22Rv1 (cell line): ENCODE measurements around the gene ZNF169.
"Not testable (repeated sequence)": the region's sequence is repeated elsewhere in the genome, so short reads cannot be mapped to it uniquely, and the experiment has no call there.

Source experiments
- ZFX ChIP-seq: fragments of 450-650 bp; IDR thresholded peaks from 2 replicates; pipeline ENCODE4 v1.6.1; 2017; ENCODE audit warnings: antibody characterized with exemption, borderline replicate concordance
- TF ChIP-seq, protein P1 (sequence below): fragments of 450-650 bp; IDR thresholded peaks from 2 replicates; pipeline ENCODE4 v1.5.1; 2017; ENCODE audit warnings: mild to moderate bottlenecking

DNA sequence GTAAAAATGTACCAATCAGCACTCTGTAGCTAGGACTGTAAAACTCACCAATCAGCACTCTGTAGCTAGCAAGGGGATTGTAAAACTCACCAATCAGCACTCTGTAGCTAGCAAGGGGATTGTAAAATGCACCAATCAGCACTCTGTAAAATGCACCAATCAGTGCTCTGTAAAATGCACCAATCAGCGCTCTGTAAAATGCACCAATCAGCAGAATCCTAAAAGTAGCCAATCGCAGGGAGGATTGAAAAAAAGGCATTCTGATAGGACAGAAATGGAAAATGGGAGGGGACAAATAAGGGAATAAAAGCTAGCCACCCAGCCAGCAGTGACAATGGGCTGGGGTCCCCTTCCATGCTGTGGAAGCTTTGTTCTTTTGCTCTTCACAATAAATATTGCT is 33.7 kb upstream of the ZNF169 start:
- TF ChIP-seq, protein P1, sequence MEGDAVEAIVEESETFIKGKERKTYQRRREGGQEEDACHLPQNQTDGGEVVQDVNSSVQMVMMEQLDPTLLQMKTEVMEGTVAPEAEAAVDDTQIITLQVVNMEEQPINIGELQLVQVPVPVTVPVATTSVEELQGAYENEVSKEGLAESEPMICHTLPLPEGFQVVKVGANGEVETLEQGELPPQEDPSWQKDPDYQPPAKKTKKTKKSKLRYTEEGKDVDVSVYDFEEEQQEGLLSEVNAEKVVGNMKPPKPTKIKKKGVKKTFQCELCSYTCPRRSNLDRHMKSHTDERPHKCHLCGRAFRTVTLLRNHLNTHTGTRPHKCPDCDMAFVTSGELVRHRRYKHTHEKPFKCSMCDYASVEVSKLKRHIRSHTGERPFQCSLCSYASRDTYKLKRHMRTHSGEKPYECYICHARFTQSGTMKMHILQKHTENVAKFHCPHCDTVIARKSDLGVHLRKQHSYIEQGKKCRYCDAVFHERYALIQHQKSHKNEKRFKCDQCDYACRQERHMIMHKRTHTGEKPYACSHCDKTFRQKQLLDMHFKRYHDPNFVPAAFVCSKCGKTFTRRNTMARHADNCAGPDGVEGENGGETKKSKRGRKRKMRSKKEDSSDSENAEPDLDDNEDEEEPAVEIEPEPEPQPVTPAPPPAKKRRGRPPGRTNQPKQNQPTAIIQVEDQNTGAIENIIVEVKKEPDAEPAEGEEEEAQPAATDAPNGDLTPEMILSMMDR: not testable (repeated sequence)
- TF ChIP-seq ZFX: not testable (repeated sequence)
